ENCODE results near the gene SLC39A7. TPM values are rescaled to one million over a fixed set of nuclear protein-coding genes. Genes with fewer than 3 reads are reported as not detected.

SLC39A7 gene
- polyA plus RNA-seq, 1 donor (not counting 4 experiments of a cell fraction or from before 2014, with no cell fraction given), result 54.0 TPM

DNA sequence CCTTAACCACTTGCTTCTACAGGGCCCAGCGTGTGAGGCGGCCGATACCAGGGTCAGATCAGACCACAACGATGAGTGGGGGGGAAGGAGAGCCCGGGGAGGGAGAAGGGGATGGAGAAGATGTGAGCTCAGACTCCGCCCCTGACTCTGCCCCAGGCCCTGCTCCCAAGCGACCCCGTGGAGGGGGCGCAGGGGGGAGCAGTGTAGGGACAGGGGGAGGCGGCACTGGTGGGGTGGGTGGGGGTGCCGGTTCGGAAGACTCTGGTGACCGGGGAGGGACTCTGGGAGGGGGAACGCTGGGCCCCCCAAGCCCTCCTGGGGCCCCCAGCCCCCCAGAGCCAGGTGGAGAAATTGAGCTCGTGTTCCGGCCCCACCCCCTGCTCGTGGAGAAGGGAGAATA lies 10.5 kb downstream of the SLC39A7 start:
- no peaks in the 10 kb centered on the region for H3K27me3 ChIP-seq (ENCODE audit: control insufficient read depth, extremely low read depth, insufficient read depth, low read length)
- no peaks in the 10 kb centered on the region for H3K9me1 ChIP-seq (ENCODE audit: control insufficient read depth, extremely low read depth, insufficient read depth, low read length)
- no peak overlapping the region for H2AFZ ChIP-seq (ENCODE audit: control insufficient read depth, low read length)
- no peaks in the 10 kb centered on the region for H4K20me1 ChIP-seq (ENCODE audit: control insufficient read depth, extremely low read depth, insufficient read depth, low read length)
- TF ChIP-seq EZH2 (IDR thresholded peaks at IDR 0.05; ENCODE audit: low read length), result no peak
- TF ChIP-seq, protein P1, sequence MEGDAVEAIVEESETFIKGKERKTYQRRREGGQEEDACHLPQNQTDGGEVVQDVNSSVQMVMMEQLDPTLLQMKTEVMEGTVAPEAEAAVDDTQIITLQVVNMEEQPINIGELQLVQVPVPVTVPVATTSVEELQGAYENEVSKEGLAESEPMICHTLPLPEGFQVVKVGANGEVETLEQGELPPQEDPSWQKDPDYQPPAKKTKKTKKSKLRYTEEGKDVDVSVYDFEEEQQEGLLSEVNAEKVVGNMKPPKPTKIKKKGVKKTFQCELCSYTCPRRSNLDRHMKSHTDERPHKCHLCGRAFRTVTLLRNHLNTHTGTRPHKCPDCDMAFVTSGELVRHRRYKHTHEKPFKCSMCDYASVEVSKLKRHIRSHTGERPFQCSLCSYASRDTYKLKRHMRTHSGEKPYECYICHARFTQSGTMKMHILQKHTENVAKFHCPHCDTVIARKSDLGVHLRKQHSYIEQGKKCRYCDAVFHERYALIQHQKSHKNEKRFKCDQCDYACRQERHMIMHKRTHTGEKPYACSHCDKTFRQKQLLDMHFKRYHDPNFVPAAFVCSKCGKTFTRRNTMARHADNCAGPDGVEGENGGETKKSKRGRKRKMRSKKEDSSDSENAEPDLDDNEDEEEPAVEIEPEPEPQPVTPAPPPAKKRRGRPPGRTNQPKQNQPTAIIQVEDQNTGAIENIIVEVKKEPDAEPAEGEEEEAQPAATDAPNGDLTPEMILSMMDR (optimal IDR thresholded peaks at IDR 0.05 in 1 of 3, IDR thresholded peaks at IDR 0.05 in 1 of 3, conservative IDR thresholded peaks at IDR 0.05 in 1 of 3; ENCODE audit: extremely low read depth in 1 of 3, insufficient read depth in 2 of 3, low read length in 3 of 3), result no peak
- H3K79me2 ChIP-seq (ENCODE audit: control insufficient read depth, insufficient read depth, low read length), result no peaks in the 10 kb centered on the region
- dilution Hi-C loops (cut with MboI; ENCODE audit: extremely low pct_ligation_motif_present, low sequenced_read_pairs), result no loop called here
- peaks cover 29% of the 10 kb centered on the region for H3K4me1 ChIP-seq (ENCODE audit: control insufficient read depth, extremely low read depth, insufficient read depth, low read length)
- no peak overlapping the region for H3K27ac ChIP-seq (ENCODE audit: control insufficient read depth, insufficient read depth, low read length)
- no peak overlapping the region for H3K4me3 ChIP-seq (ENCODE audit: control insufficient read depth in 2 of 3, extremely low read depth in 1 of 3, insufficient read depth in 2 of 3, low read depth in 1 of 3, low read length in 3 of 3)
- H3K9me3 ChIP-seq (ENCODE audit: control insufficient read depth, low read depth, low read length), result no peaks in the 10 kb centered on the region
- DNase-seq (ENCODE audit: low read depth, low spot score) (no peak), FAIRE-seq (no peak)
- H3K36me3 ChIP-seq (ENCODE audit: control insufficient read depth in 2 of 2, extremely low read depth in 1 of 2, insufficient read depth in 2 of 2, low read length in 2 of 2), result peaks cover 3 to 13% of the 10 kb centered on the region in 2 experiments
- no peak overlapping the region for H3K4me2 ChIP-seq (ENCODE audit: control insufficient read depth, extremely low read depth, insufficient read depth, low read depth, low read length)
- no peak overlapping the region for H3K9ac ChIP-seq (ENCODE audit: control insufficient read depth, extremely low read depth, insufficient read depth, low read length)

- Histone ChIP-seq H2AFZ (ENCODE audit: control insufficient read depth, low read length) (no peak overlapping the region), H4K20me1 (ENCODE audit: control insufficient read depth, extremely low read depth, insufficient read depth, low read length) (no peaks in the 10 kb centered on the region), H3K9me1 (ENCODE audit: control insufficient read depth, extremely low read depth, insufficient read depth, low read length) (no peaks in the 10 kb centered on the region), H3K4me1 (ENCODE audit: control insufficient read depth, extremely low read depth, insufficient read depth, low read length) (peaks cover 22% of the 10 kb centered on the region), H3K4me3 (ENCODE audit: control insufficient read depth in 2 of 3, extremely low read depth in 1 of 3, insufficient read depth in 2 of 3, low read depth in 1 of 3, low read length in 3 of 3) (no peak overlapping the region), H3K36me3 (ENCODE audit: control insufficient read depth in 2 of 2, extremely low read depth in 1 of 2, insufficient read depth in 2 of 2, low read length in 2 of 2) (peaks cover 3 to 13% of the 10 kb centered on the region in 2 experiments), H3K4me2 (ENCODE audit: control insufficient read depth, extremely low read depth, insufficient read depth, low read depth, low read length) (no peak overlapping the region), H3K27me3 (ENCODE audit: control insufficient read depth, extremely low read depth, insufficient read depth, low read length) (no peaks in the 10 kb centered on the region), H3K9ac (ENCODE audit: control insufficient read depth, extremely low read depth, insufficient read depth, low read length) (no peak overlapping the region), H3K9me3 (ENCODE audit: control insufficient read depth, low read depth, low read length) (no peaks in the 10 kb centered on the region), H3K27ac (ENCODE audit: control insufficient read depth, insufficient read depth, low read length) (no peak overlapping the region), H3K79me2 (ENCODE audit: control insufficient read depth, insufficient read depth, low read length) (no peaks in the 10 kb centered on the region)
- TF ChIP-seq, protein P1 (optimal IDR thresholded peaks at IDR 0.05 in 1 of 3, IDR thresholded peaks at IDR 0.05 in 1 of 3, conservative IDR thresholded peaks at IDR 0.05 in 1 of 3; ENCODE audit: extremely low read depth in 1 of 3, insufficient read depth in 2 of 3, low read length in 3 of 3), result no peak
- no peak for TF ChIP-seq EZH2 (IDR thresholded peaks at IDR 0.05; ENCODE audit: low read length)
- FAIRE-seq (no peak), DNase-seq (ENCODE audit: low read depth, low spot score) (no peak)
- dilution Hi-C loops (cut with MboI; ENCODE audit: extremely low pct_ligation_motif_present, low sequenced_read_pairs), result no loop called here
Observed at GRCh38 chr6:33211666-33212422, 11.2 kb downstream of the SLC39A7 start.
